Measurements from ENCODE around the gene VPS54.
"Not testable (repeated sequence)": the region's sequence is repeated elsewhere in the genome, so short reads cannot be mapped to it uniquely, and the experiment has no call there.

The VPS54 gene

GRCh38 chr2:63849381-63850203 lies 169.6 kb downstream of the VPS54 start:
- DNase-seq (ENCODE audit: low read depth) = no peak
- H3K4me3 ChIP-seq (ENCODE audit: low read depth, low read length) = no peak overlapping the region
- TF ChIP-seq CTCF (IDR thresholded peaks at IDR 0.05; ENCODE audit: low read depth, low read length, missing control alignments) = no peak

- DNase-seq (ENCODE audit: low read depth); H3K4me3 ChIP-seq (ENCODE audit: low read depth, low read length): not testable (repeated sequence)
Observed at GRCh38 chr2:63847571-63847970, 171.7 kb downstream of the VPS54 start.

DNA sequence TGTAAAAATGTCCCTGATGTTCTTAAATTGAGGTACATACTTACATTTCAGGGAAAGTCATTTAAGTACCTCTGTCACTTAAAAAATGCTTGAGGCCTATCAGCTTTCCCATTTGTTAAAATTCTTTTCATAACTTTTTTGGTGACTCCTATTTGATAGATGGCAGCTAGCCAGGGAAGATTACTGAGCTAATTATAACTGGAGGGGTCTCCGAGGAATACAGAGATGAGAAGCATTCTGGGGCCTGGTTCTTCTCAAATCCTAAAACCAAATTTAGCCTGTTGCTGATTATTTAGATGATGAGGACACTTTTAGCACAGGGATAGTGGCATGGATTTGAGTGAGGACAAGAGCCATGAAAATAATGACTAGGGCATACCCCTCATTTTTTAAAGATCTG lies 172.7 kb downstream of the VPS54 start:
- no peak overlapping the region for H3K4me3 ChIP-seq (ENCODE audit: low read depth, low read length)
- DNase-seq (ENCODE audit: low read depth) = no peak
- no peak for TF ChIP-seq CTCF (IDR thresholded peaks at IDR 0.05; ENCODE audit: low read depth, low read length, missing control alignments)

DNA sequence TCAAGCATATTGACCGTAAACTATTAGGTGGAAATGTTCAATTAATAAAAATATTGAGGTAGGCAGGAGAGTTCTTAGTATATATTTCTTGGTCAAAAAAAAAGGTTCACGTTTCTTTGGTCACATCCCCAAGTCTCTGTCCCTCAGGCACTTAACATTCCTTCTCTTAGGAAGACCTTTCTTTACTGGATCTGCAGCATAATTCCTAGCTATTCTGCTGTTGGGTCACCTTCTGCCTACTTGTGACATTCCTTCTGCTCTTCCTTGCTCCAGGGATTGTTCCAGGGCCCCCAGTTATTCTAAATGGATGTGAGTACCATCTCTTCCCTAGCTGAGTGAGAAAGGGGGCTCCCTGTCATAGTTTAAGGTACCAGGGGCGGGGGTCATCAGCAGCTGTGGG lies 173.4 kb downstream of the VPS54 start:
- H3K4me3 ChIP-seq (ENCODE audit: low read depth, low read length) = no peak overlapping the region
- DNase-seq (ENCODE audit: low read depth) = no peak
- TF ChIP-seq CTCF (IDR thresholded peaks at IDR 0.05; ENCODE audit: low read depth, low read length, missing control alignments) = no peak

DNA sequence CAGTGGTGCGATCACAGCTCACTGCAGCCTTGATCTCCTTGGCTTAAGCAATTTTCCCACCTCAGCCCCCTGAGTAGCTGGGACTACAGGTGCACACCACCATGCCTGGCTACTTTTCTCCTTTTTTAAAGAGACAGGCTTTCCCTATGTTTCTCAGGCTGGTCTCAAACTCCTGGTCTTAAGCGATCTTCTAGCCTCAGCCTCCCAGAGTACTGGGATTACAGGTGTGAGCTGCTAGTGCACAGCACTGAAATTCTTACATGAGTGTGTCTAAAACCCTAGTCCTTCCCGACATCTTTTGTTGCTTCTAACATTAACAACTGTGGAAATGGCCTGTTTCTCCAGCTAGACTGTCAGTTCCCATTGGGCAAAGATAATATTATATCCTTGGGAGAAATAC lies 174.6 kb downstream of the VPS54 start:
- H3K4me3 ChIP-seq (ENCODE audit: low read depth, low read length) = no peak overlapping the region
- no peak for DNase-seq (ENCODE audit: low read depth)

GRCh38 chr2:63843791-63844190 lies 175.4 kb downstream of the VPS54 start:
- H3K4me3 ChIP-seq (ENCODE audit: low read depth, low read length) = no peak overlapping the region
- TF ChIP-seq CTCF (IDR thresholded peaks at IDR 0.05; ENCODE audit: low read depth, low read length, missing control alignments) = no peak
- DNase-seq (ENCODE audit: low read depth) = no peak

More for the DNA sequence above, 174.6 kb downstream of the VPS54 start:
- no peak for TF ChIP-seq CTCF (IDR thresholded peaks at IDR 0.05; ENCODE audit: low read depth, low read length, missing control alignments)

DNA sequence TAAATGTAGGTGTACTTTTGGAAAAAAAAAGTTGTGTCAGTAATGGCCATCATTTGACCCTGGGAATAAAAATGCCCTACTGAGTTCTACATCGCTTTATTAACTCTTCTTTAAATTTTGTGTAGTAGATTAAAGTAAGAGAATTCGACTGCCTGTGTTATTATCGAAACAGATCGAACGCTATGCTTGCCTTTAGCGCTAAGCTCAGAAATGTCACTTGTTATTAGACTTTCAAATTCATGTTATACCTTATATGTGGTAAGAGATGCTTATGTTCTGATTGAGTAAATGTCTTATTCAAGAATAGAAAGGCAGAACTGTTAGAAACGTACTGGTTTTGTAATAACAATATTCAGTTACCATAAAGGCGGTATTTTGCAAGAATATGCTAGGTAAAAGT lies 176.1 kb downstream of the VPS54 start:
- no peak for DNase-seq (ENCODE audit: low read depth)
- no peak for TF ChIP-seq CTCF (IDR thresholded peaks at IDR 0.05; ENCODE audit: low read depth, low read length, missing control alignments)
- peak overlapping the region; percentile 88; the same call in 1 of the 2 replicates for H3K4me3 ChIP-seq (ENCODE audit: low read depth, low read length)
